OCI-M2 (cell line): ENCODE measurements around the gene SLC23A1.
"Not testable (repeated sequence)": the region's sequence is repeated elsewhere in the genome, so short reads cannot be mapped to it uniquely, and the experiment has no call there.

Source experiments
- DNase-seq: peaks from one replicate; lab custom pipeline; 2025; ENCODE audit not compliant: unreplicated experiment; lab: John Stamatoyannopoulos, UW

Gene SLC23A1

GRCh38 chr5:139371482-139372435 is 11.3 kb downstream of the SLC23A1 start:
- no peak for DNase-seq

GRCh38 chr5:139369181-139369580 is 13.9 kb downstream of the SLC23A1 start:
- no peak for DNase-seq

GRCh38 chr5:139368613-139369012 is 14.5 kb downstream of the SLC23A1 start:
- no peak for DNase-seq

GRCh38 chr5:139364466-139364865 is 18.6 kb downstream of the SLC23A1 start:
- no peak for DNase-seq

GRCh38 chr5:139363937-139364336 is 19.2 kb downstream of the SLC23A1 start:
- DNase-seq: no peak

- DNase-seq: no peak
Observed at GRCh38 chr5:139361835-139362429, 21.2 kb downstream of the SLC23A1 start.

GRCh38 chr5:139360384-139360783 is 22.7 kb downstream of the SLC23A1 start:
- no peak for DNase-seq

GRCh38 chr5:139358064-139358463 is 25.0 kb downstream of the SLC23A1 start:
- DNase-seq: no peak

- DNase-seq: not testable (repeated sequence)
Observed at GRCh38 chr5:139355900-139356299, 27.2 kb downstream of the SLC23A1 start.

GRCh38 chr5:139354186-139354585 is 28.9 kb downstream of the SLC23A1 start:
- DNase-seq: no peak

- DNase-seq: not testable (repeated sequence)
Observed at GRCh38 chr5:139347863-139348262, 35.2 kb downstream of the SLC23A1 start.

- DNase-seq: not testable (repeated sequence)
Observed at GRCh38 chr5:139345442-139345841, 37.7 kb downstream of the SLC23A1 start.

GRCh38 chr5:139344177-139344576 is 38.9 kb downstream of the SLC23A1 start:
- DNase-seq: no peak

- no peak for DNase-seq
Observed at GRCh38 chr5:139343476-139343875, 39.6 kb downstream of the SLC23A1 start.

GRCh38 chr5:139342423-139342723 is 40.7 kb downstream of the SLC23A1 start:
- no peak for DNase-seq

- DNase-seq: peak; percentile 56
Observed at GRCh38 chr5:139341689-139342422, 41.2 kb downstream of the SLC23A1 start, which contains the start of gene PAIP2. TSS of gene PAIP2 (plus strand) at chr5:139341854. CDS start at chr5:139363785, 21,931 bp downstream.

- DNase-seq: no peak
Observed at GRCh38 chr5:139341187-139341688, 41.9 kb downstream of the SLC23A1 start.

- no peak for DNase-seq
Observed at GRCh38 chr5:139340051-139340450, 43.0 kb downstream of the SLC23A1 start.

- DNase-seq: no peak
Observed at GRCh38 chr5:139335811-139336210, 47.3 kb downstream of the SLC23A1 start.
